Tracheal epithelial cell (primary cell): ENCODE measurements around the gene SYNPO. TPM values are rescaled to one million over a fixed set of nuclear protein-coding genes. Genes with fewer than 3 reads are reported as not detected.

Experiments
- total RNA-seq: library from RNA; depleted of rRNA; stranded (reverse); fragments of >200 nt; gene quantifications from 2 replicates; pipeline ENCODE4 v1.2.1, GENCODE V29; 2014

SYNPO gene, protein sequence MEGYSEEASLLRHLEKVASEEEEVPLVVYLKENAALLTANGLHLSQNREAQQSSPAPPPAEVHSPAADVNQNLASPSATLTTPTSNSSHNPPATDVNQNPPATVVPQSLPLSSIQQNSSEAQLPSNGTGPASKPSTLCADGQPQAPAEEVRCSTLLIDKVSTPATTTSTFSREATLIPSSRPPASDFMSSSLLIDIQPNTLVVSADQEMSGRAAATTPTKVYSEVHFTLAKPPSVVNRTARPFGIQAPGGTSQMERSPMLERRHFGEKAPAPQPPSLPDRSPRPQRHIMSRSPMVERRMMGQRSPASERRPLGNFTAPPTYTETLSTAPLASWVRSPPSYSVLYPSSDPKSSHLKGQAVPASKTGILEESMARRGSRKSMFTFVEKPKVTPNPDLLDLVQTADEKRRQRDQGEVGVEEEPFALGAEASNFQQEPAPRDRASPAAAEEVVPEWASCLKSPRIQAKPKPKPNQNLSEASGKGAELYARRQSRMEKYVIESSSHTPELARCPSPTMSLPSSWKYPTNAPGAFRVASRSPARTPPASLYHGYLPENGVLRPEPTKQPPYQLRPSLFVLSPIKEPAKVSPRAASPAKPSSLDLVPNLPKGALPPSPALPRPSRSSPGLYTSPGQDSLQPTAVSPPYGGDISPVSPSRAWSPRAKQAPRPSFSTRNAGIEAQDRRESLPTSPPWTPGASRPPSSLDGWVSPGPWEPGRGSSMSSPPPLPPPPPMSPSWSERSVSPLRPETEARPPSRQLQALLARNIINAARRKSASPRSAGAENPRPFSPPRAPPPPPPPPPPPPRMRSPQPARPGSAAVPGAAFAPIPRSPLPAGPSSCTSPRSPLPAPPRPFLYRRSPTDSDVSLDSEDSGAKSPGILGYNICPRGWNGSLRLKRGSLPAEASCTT
- total RNA-seq, result 1.5 and 5.3 TPM in 2 replicates

DNA sequence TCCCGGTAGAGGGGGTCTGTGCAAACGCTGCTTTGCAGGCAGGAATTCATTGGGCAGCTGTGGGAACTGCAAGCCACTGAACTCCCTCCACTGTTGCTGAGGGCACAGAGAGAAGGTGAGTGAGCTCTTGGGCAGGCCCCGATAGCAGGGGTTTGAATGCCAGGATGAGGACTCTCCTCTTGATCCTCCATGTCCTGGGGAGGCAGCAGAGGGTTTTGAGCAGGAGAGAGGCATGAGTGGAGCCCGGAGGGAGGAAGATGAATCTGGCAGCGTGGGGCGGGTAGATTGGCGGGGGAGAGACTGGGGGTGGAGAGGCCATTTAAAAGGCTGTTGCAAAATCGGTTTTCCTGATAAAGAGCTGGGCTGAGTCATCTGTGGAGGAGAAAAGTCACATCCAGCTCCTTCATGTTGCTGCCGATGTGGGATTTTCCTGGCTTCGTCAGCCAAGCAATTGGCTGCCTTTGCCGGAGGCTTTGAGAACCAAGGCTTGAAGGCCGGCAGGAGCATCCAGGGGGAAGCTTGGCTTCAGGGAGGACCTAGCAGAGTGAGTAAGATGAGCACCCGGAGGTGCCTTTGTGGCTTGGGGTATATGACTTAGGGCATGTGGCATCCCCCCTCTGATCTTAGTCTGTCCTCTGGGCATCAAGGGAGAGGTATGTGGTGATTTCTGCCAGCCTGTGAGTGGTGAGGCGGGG is at the start of gene SYNPO:
SYNPO (plus strand) TSS at position 350 of the 695 bp plus-strand sequence. CDS start 7,616 bp downstream, outside the sequence.

DNA sequence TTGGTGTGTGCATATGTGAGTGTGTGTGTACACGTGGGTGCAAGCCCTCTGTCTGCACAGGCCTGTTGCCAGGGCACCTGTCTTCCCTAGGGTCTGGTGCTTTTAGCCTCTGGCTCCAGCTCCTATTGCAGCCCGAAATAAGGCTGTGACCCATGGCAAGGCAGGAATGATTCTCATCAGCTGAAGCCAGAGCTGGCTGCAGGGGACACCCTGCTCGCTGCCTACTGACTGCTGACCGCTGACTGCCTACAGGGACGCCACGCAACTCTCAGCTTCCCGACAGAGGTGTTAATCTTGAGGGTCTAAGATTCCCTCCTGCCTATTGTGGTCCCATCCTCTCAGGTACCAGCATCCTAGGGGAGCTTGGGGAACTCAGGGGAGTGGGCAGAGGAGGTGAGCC is 20.6 kb downstream of the SYNPO start, which contains the start of gene MYOZ3:
MYOZ3 (plus strand) TSS at position 166 of the 400 bp plus-strand sequence. CDS start 1,691 bp downstream, outside the sequence.

DNA sequence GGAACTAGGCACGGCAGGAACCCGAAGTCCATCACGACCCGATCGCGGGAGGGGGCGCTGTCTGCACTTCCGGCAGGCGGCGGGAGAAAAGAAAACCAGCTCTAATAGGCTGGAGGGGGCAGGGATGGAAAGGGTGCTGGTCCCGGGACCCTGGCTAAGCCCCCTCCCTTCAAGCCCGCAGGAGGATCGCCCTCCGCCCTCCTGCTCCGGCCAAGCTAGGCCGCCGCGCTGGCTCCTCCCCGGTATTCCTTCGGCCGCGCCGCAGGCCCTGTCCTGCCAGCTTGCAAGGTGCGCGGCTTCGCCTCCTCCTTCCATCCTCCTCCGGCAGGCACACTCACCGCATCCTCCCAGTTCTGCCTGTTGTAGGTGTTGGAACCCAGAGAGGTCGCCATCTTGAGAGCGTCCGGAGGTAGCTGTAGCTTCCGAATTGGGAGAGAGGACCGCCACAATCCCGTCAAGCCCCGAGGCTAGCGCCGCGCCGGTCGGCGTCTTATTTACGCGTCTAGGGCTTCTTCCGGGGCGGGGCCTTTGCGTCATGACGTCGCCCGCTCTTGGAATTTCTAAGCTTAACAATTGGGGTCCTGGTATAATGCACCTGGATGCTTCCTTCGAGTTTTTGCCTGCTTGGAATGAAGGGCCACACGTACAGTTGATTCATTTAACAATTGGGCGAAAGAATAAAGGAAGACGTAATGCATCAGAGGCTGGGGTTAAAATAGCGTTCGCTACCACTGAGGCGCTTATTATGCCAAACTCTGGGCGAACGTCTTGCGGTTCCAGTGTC is 60.3 kb downstream of the SYNPO start, which contains the start of gene RBM22:
RBM22 (minus strand) TSS at position 469 of the 784 bp plus-strand sequence; CDS start at position 392, 77 bp downstream.

Other genes starting within 250 kb of the SYNPO start
- gene CD74, start 227.8 kb upstream of the SYNPO start, total RNA-seq, result 4.0 and 6.7 TPM in 2 replicates
- 4,679 and 5,221 TPM in 2 replicates for gene RPS14, start 190.9 kb upstream of the SYNPO start, total RNA-seq
- 40.7 and 56.3 TPM in 2 replicates for gene NDST1, start 132.5 kb upstream of the SYNPO start, total RNA-seq
- under 0.01 and 0.24 TPM in 2 replicates for gene MYOZ3, start 20.6 kb downstream of the SYNPO start, total RNA-seq
- 14.3 and 17.8 TPM in 2 replicates for gene RBM22, start 60.4 kb downstream of the SYNPO start, total RNA-seq
- 26.7 and 39.9 TPM in 2 replicates for gene DCTN4, start 118.4 kb downstream of the SYNPO start, total RNA-seq
- 7.0 and 10.8 TPM in 2 replicates for gene SMIM3, start 138.1 kb downstream of the SYNPO start, total RNA-seq
- not detected in 2 replicates for gene IRGM, start 205.9 kb downstream of the SYNPO start, total RNA-seq